Heart left ventricle (tissue), 13 donors: ENCODE measurements around the gene PRR5.

Experiments used
- CTCF ChIP-seq, 12 donors: fragments of 200-600 bp; sonication (generic) in 4 of 12; IDR thresholded peaks; one replicate each; pipeline versions ENCODE4 v1.5.0 to v1.8.0; 2018 to 2022; ENCODE audit warnings: antibody characterized with exemption in 12 of 12, mild to moderate bottlenecking in 5 of 12
- POLR2A ChIP-seq, 2 donors: fragments of 450-650 bp; IDR thresholded peaks; one replicate each; pipeline ENCODE4 v1.6.1; 2017; ENCODE audit warnings: antibody characterized with exemption in 2 of 2, mild to moderate bottlenecking in 2 of 2, moderate library complexity in 2 of 2
- donor health status: ischemic (EF 13 %, LVEDD 7.1; RV severe dilation, severe dysfunction).
- donor health status: DM: no; HTN: yes; CAD: no.
- donor health status: DM: no; HTN: no; CAD: no.
- donor health status: ischemic (EF 25% LVEDD 6.9; RV normal size, moderate dysfunction).
- donor health status: ischemic (EF 25% LVEDD 5.7; RV mildly dilated, moderate dysfunction).
- donor health status: ischemic (EF 35%, LVEDD 5.7; RV mildly dilated, moderate dysfunction).
- donor health status: nonischemic (EF 11% LVEDD 7.7; RV severe dilation, severe dysfunction).
- donor health status: DM: yes; HTN: yes; CAD: no.
- donor health status: PGD.
- donor health status: ischemic (EF 29% LVEDD 5.4; RV normal size, mild dysfunction).
- donor health status: nonischemic (EF 23%, LVEDD 6.1; RV moderate dilation, normal function).

- TF ChIP-seq CTCF (IDR thresholded peaks at IDR 0.05), result no peak
- no peak for TF ChIP-seq POLR2A (IDR thresholded peaks at IDR 0.05)
These were observed 12.0 kb upstream of the PRR5 start for GRCh38 chr22:44689915-44690524.
